GM18951 (cell line): Measurements from ENCODE around the gene KRTCAP3.
A peak's percentile ranks its signal among the peaks of the same experiment; 100 is the strongest.

Source experiments
- POLR2A ChIP-seq: IDR thresholded peaks from 4 replicates; pipeline ENCODE4 v1.6.1; 2011; ENCODE audit warnings: mild to moderate bottlenecking; ENCODE audit not compliant: insufficient read length, insufficient read depth; ENCODE audit errors: extremely low read depth
- in situ Hi-C: fragments of 300-500 bp; cut with MboI; formaldehyde crosslinking; loops from one replicate; pipeline ENCODE4 v1.12.0; 2022; ENCODE audit warnings: low sequenced_read_pairs, mixed read lengths, inconsistent platforms; ENCODE audit not compliant: unreplicated experiment

KRTCAP3 gene, protein sequence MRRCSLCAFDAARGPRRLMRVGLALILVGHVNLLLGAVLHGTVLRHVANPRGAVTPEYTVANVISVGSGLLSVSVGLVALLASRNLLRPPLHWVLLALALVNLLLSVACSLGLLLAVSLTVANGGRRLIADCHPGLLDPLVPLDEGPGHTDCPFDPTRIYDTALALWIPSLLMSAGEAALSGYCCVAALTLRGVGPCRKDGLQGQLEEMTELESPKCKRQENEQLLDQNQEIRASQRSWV

DNA sequence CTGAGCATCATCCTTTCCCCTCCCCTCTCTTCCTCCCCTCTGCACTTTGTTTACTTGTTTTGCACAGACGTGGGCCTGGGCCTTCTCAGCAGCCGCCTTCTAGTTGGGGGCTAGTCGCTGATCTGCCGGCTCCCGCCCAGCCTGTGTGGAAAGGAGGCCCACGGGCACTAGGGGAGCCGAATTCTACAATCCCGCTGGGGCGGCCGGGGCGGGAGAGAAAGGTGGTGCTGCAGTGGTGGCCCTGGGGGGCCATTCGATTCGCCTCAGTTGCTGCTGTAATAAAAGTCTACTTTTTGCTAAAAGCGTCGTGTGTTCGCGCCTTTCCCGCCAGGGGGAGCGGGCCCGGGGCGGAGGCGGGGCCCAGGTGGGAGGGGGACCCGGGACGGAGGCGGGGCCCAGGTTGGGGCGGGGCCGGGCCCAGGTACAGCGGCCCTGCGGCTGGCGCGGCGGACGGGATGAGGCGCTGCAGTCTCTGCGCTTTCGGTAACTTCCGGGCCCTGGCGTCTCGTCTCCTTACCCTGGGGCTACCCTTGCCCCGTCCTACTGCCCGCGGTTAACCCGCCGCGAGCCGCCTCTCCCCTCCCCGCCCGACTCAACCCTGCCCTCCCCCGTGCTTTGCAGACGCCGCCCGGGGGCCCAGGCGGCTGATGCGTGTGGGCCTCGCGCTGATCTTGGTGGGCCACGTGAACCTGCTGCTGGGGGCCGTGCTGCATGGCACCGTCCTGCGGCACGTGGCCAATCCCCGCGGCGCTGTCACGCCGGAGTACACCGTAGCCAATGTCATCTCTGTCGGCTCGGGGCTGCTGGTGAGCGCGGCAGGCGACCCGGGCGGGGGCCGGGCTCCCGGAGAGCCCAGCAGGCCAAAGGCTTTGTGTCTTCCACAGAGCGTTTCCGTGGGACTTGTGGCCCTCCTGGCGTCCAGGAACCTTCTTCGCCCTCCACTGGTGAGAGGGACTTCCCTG lies at the start of gene KRTCAP3:
Gene KRTCAP3 (plus strand): TSS at position 424 of the 962 bp plus-strand sequence. CDS start 32 bp downstream, at position 456.
- no peak for TF ChIP-seq POLR2A
- in situ Hi-C loops: no loop called here

DNA sequence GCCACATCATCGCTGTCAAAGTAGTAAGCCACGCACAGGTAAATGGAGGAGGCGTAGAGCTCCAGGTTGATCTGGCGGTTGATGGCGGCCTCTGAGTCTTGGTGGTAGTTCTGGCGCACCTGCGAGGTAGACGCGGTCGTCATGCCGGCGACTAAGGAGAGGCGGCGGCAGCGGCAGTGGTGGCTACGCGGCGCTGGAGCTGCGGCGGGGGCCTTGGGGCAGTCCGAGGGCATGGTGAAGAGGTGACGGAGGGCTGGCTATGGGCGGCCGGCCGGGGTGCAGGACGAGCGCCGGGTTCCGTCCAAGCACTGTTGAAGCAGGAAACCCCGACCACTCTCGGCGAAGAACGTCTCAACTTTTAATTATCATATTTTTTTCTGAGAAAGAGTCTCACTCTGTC lies 49.0 kb upstream of the KRTCAP3 start:
- no peak for TF ChIP-seq POLR2A
- in situ Hi-C loops: no loop called here

DNA sequence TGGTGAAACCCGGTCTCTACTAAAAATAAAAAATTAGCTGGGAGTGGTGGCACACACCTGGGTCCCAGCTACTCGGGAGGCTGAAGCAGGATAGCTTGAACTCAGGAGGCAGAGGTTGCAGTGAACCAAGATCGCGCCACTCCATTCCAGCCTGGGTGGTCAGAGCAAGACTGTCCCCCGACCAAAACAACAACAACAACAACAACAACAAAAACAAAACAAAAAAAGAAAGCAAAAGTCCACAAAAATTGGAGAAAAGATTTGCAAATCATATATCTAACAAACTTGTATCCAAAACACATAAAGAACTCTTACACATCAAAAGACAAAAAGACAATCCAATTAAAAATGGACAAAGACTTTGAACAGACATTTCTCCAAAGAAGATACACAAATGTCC lies 43.2 kb upstream of the KRTCAP3 start:
- in situ Hi-C loops: no loop called here
- no peak for TF ChIP-seq POLR2A

DNA sequence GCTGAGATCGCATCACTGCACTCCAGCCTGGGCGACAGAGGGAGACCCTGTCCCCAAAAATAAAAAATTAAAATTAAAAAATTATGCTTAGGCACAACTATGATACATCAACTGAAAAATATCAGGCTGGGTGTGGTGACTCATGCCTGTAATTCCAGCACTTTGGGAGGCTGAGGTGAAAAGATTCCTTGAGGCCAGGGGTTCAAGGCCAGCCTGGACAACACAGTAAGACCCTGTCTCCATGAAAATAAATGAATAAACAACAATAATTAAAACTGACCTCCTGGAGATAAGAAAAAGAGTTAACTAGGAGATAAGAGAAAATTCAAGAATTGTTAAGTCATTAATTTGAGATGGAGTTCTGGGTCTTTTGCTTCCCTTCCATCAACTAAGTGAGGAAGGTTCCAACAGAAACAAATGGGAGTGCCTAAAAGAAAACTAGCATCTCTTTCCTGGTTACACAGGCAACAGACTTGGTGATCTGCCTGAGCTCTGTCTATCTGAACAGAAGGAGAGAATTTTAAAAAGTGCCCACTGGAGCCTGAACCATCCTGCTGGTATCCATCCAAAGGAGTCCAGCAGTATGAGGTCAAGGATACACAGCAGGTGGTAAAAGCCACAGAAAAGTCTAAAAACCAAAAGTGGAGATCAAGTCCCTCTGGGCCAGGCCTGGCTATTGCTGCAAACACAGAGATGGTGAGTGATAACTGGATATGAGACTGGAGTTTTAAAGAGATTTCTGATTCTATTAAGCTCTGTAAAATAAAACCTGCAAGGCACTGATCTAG lies 41.6 kb upstream of the KRTCAP3 start:
- in situ Hi-C loops: no loop called here
- TF ChIP-seq POLR2A: no peak

DNA sequence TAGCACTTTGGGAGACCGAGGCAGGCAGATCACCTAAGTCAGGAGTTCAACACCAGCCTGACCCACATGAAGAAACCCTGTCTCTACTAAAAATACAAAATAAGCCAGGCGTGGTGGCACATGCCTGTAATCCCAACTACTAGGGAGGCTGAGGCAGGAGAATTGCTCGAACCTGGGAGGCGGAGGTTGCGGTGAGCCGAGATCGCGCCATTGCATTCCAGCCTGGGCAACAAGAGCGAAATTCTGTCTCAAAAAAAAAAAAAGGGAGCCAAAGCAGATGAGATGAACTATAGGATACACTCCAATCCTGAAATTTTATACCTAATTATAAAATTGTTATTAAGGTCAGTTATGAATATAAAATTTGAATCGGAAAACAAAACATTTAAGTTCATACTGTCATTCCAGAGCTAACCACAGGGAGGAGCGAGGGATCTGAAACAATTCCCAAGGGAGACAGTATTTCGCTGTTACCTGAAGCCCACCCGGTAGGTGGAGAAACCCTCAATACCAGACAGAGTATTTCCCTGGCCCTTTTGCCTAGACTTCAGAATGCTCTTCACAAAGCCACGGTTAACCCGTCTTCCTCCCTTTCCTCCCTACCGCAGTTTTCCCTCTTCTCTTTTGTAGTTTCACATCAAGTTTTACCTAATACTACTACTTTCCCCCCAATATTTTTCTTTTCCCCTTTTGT lies 34.2 kb upstream of the KRTCAP3 start:
- in situ Hi-C loops: no loop called here
- TF ChIP-seq POLR2A: no peak

DNA sequence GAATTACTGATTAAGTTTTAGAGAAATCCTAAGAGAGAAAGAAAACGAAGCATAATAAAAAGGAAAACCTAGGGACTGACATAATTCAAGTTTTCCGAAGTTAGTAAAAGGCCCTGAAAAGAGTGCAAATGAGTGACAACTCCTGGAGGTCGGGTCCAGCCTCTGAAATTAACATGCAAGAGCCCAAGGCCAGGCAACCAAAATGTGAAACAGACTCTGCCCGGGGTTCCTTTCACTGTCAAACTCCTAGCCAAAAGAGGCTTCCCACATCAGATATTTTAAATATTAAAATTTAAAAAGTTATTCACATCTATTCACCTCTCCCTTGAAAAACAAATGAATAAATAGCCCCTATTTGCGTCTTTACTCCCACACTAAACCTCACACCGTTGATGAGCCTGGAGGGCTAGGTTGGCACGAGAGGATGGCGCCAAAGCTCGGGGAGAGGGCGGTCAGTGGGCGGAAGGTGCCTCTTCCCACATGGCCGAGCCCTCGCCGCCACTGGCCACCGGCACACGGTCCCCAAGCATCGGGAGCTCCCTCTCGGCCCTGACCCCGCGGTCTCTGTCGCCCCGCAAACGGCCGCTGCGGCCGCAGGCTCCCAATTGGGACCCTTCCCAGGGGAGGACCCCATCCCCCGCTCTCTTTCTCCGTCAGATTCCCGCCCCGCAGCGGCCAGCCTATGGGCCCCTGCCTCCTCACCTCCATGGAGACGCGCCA lies 33.4 kb upstream of the KRTCAP3 start:
- TF ChIP-seq POLR2A: no peak

DNA sequence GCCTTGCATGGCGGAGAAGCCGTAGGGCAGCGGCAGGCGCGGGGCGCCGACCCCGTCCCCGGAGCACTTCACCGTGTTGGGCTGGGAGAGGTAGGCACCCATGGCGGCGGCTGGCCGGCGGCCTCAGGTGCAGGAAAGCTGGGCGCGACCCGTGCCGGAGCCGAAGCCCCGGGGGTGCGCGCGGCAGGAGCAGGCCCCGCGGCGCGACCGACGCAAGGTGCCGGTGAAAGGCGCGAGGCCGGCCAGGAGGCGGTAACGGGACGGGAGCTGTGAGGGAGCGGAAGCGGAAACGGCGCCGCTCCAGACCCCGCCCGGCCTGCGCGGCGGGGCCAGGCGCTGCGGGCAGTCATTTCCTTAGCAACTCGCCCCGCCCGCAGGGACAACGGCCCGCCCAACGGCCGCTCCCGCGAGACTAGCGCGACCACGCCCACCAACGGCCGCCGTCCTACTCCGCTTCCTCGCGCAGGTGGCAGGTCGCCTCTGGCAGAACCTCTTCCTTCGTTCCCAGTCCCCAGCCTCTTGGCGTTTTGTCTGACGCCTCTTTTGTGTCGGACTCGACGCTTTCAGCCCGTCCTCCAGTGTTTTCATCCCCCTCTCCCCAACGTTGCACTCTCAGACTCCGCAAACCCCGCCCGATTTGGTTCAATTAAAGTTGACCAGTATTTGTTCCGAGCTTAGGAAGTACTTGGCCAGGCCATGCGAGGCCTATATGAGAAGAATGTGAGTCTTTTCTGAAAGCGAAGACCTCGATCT lies 32.7 kb upstream of the KRTCAP3 start, which contains the start of gene PPM1G:
Gene PPM1G (minus strand): TSS at position 271 of the 753 bp plus-strand sequence. CDS start 169 bp downstream, at position 102.
- TF ChIP-seq POLR2A: peak; percentile 98
- in situ Hi-C loops: no loop called here

More for the DNA sequence above, 33.4 kb upstream of the KRTCAP3 start:
- in situ Hi-C loops: no loop called here

DNA sequence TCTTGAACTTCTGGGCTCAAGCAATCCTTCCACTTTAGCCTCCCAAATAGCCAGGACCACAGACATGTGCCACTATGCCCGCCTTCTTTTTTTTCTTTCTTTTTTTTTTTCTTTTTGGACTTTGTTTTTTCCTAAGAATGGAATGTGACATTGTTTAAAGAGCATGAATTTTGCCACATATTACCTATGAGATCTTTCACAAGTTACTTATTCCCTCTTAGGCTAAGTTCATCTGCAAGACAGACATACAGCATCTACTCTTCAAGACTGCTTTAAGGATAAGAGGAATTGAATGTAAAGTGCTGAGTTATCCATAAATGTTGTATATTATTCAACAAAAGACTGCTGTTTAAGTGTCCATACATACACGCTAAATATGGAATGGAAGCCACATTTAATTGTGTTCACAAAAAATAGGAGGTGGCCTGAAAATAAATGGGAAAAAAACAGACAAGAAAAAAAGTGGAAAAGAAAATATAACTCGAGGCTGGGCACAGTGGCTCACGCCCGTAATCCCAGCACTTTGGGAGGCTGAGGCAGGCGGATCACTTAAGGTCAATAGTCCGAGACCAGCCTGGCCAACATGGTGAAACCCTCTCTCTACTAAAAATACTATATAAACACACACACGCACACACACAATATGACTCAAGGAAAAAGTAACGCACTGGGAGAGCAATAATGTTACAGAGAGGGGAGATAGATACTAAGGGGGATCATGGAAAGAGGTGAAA lies 29.6 kb upstream of the KRTCAP3 start:
- in situ Hi-C loops: no loop called here
- no peak for TF ChIP-seq POLR2A

DNA sequence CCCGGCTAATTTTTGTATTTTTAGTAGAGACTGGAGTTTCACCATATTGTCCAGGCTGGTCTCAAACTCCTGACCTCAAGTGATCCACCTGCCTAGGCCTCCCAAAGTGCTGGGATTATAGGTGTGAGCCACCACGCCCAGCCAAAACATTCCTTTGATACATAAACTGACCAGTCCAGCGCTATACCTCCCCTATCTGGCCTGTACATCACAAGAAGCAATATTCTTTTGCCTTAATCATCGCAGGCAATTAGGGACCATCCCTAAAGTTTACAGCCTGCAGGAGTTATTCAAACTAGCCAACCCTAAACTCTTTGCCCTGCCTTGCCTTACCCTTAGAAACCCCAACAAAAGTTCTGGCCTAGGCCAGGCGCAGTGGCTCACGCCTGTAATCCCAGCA lies 26.0 kb upstream of the KRTCAP3 start:
- in situ Hi-C loops: no loop called here
- TF ChIP-seq POLR2A: no peak

DNA sequence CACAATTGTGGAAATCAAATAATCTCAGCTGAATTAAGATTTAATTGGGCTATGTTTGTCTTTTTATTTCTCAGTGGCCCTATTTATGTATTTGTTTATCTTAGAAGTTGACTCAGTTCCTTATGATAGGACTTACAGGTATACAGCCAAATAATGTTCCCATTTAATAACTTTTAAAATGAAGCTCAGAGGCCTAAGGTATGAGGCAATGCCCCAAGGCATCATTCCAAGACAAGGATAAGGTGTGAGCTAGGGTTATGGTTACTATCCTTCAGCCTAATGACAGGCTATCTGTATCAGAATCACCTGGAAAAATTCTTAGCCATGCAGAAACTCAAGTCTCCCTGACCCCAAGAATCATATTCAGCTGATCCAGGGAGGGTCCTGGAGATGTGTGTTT lies 21.2 kb upstream of the KRTCAP3 start:
- in situ Hi-C loops: no loop called here

More for the DNA sequence above, 21.2 kb upstream of the KRTCAP3 start:
- no peak for TF ChIP-seq POLR2A
